Measurements from ENCODE around the gene MAPK4. TPM values are rescaled to one million over a fixed set of nuclear protein-coding genes. Genes with fewer than 3 reads are reported as not detected.

Gene MAPK4
- total and polyA plus RNA-seq, 10 of the 15 experiments (the other 5 are each of a cell fraction or from before 2014, with no cell fraction given) = 0.03 to 0.11 (median 0.06) TPM; not detected in 4

- Histone ChIP-seq H3K4me3 (no peak overlapping the region), H3K4me1 (ENCODE audit: control insufficient read depth, insufficient read depth, low read length) (no peaks in the 10 kb centered on the region), H2AFZ (ENCODE audit: control insufficient read depth, low read depth, low read length) (no peak overlapping the region), H3K27ac (ENCODE audit: control insufficient read depth, insufficient read depth) (no peak overlapping the region), H3K79me2 (ENCODE audit: control insufficient read depth, insufficient read depth, low read length) (no peaks in the 10 kb centered on the region), H3K9me3 (replicated peaks; ENCODE audit: control insufficient read depth, insufficient read depth, low read length) (no peaks in the 10 kb centered on the region), H3K27me3 (replicated peaks in 1 of 2; ENCODE audit: control insufficient read depth in 2 of 2, insufficient read depth in 2 of 2, low read length in 1 of 2) (peaks cover 0 to 2% of the 10 kb centered on the region in 2 experiments; a peak in 1 of 4 replicates), H3K9ac (ENCODE audit: control insufficient read depth, insufficient read depth, low read length) (no peak overlapping the region), H3K4me2 (ENCODE audit: control insufficient read depth, insufficient read depth) (no peak overlapping the region), H3K36me3 (ENCODE audit: control insufficient read depth in 2 of 2, insufficient read depth in 2 of 2, low read length in 1 of 2) (no peaks in the 10 kb centered on the region), H4K20me1 (ENCODE audit: control insufficient read depth, insufficient read depth) (no peaks in the 10 kb centered on the region)
- WGBS (ENCODE audit: insufficient coverage, insufficient replicate concordance, low lambda C conversion rate, missing lambda C conversion rate) = 20% methylated on average over 8 of the region's 8 CpGs
- TF ChIP-seq KAT2A (conservative IDR thresholded peaks at IDR 0.05; ENCODE audit: control insufficient read depth, low read depth, low read length) = no peak
- TF ChIP-seq IRF3 (IDR thresholded peaks at IDR 0.05) = no peak
- TF ChIP-seq SUPT20H (IDR thresholded peaks at IDR 0.05; ENCODE audit: borderline replicate concordance, control insufficient read depth, low read depth, low read length) = no peak
- TF ChIP-seq BACH1 (IDR thresholded peaks at IDR 0.05; ENCODE audit: borderline replicate concordance) = no peak
- TF ChIP-seq BHLHE40 (IDR thresholded peaks at IDR 0.05; ENCODE audit: borderline replicate concordance in 1 of 2, low read depth in 2 of 2, low read length in 1 of 2) = no peak
- no peak for TF ChIP-seq MEF2B (IDR thresholded peaks at IDR 0.05; ENCODE audit: partially characterized antibody, poor library complexity, severe bottlenecking)
- TF ChIP-seq IKZF1 (conservative IDR thresholded peaks at IDR 0.05) = no peak
- TF ChIP-seq FOXK2 (IDR thresholded peaks at IDR 0.05) = no peak
- TF ChIP-seq, protein P1, sequence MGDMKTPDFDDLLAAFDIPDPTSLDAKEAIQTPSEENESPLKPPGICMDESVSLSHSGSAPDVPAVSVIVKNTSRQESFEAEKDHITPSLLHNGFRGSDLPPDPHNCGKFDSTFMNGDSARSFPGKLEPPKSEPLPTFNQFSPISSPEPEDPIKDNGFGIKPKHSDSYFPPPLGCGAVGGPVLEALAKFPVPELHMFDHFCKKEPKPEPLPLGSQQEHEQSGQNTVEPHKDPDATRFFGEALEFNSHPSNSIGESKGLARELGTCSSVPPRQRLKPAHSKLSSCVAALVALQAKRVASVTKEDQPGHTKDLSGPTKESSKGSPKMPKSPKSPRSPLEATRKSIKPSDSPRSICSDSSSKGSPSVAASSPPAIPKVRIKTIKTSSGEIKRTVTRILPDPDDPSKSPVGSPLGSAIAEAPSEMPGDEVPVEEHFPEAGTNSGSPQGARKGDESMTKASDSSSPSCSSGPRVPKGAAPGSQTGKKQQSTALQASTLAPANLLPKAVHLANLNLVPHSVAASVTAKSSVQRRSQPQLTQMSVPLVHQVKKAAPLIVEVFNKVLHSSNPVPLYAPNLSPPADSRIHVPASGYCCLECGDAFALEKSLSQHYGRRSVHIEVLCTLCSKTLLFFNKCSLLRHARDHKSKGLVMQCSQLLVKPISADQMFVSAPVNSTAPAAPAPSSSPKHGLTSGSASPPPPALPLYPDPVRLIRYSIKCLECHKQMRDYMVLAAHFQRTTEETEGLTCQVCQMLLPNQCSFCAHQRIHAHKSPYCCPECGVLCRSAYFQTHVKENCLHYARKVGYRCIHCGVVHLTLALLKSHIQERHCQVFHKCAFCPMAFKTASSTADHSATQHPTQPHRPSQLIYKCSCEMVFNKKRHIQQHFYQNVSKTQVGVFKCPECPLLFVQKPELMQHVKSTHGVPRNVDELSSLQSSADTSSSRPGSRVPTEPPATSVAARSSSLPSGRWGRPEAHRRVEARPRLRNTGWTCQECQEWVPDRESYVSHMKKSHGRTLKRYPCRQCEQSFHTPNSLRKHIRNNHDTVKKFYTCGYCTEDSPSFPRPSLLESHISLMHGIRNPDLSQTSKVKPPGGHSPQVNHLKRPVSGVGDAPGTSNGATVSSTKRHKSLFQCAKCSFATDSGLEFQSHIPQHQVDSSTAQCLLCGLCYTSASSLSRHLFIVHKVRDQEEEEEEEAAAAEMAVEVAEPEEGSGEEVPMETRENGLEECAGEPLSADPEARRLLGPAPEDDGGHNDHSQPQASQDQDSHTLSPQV (IDR thresholded peaks at IDR 0.05) = no peak
- no peak for TF ChIP-seq TBL1XR1 (IDR thresholded peaks at IDR 0.05; ENCODE audit: low read depth, low read length)
- no peak for TF ChIP-seq GATAD2B (conservative IDR thresholded peaks at IDR 0.05; ENCODE audit: low read depth)
- no peak for TF ChIP-seq SMC3 (IDR thresholded peaks at IDR 0.05; ENCODE audit: borderline replicate concordance, low read length)
- TF ChIP-seq, protein P2, sequence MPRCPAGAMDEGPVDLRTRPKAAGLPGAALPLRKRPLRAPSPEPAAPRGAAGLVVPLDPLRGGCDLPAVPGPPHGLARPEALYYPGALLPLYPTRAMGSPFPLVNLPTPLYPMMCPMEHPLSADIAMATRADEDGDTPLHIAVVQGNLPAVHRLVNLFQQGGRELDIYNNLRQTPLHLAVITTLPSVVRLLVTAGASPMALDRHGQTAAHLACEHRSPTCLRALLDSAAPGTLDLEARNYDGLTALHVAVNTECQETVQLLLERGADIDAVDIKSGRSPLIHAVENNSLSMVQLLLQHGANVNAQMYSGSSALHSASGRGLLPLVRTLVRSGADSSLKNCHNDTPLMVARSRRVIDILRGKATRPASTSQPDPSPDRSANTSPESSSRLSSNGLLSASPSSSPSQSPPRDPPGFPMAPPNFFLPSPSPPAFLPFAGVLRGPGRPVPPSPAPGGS (IDR thresholded peaks at IDR 0.05; ENCODE audit: borderline replicate concordance, insufficient read depth, low read depth, low read length, poor library complexity, severe bottlenecking) = no peak
- no peak for TF ChIP-seq NBN (IDR thresholded peaks at IDR 0.05)
- TF ChIP-seq, protein P3, sequence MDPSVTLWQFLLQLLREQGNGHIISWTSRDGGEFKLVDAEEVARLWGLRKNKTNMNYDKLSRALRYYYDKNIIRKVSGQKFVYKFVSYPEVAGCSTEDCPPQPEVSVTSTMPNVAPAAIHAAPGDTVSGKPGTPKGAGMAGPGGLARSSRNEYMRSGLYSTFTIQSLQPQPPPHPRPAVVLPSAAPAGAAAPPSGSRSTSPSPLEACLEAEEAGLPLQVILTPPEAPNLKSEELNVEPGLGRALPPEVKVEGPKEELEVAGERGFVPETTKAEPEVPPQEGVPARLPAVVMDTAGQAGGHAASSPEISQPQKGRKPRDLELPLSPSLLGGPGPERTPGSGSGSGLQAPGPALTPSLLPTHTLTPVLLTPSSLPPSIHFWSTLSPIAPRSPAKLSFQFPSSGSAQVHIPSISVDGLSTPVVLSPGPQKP (IDR thresholded peaks at IDR 0.05; ENCODE audit: low read depth, low read length) = no peak
- SMC1A ChIA-PET (ENCODE audit: uncharacterized antibody, unreplicated experiment) = interaction anchor here (0.6 kb wide), 1 partner anchor 25 kb away, joined by 3 read pairs; no protein-coding TSS in a partner anchor
- FAIRE-seq = no peak
- ATAC-seq = no peak
- POLR2A ChIA-PET = no interaction called here
- DNase-seq (ENCODE audit: low read depth, low spot score) = no peak
- intact Hi-C loops (cut with micrococcal nuclease; ENCODE audit: unreplicated experiment) = no loop called here
- RAD21 ChIA-PET (ENCODE audit: unreplicated experiment) = no interaction called here
- CTCF ChIA-PET = no interaction called here
- in situ Hi-C loops (cut with MboI) = no loop called here
- no TSS peak for BruUV-seq (replicated peaks)
Observed at GRCh38 chr18:50686409-50686808, 126.5 kb downstream of the MAPK4 start.

Measured in GM12878 (cell line).